SW 1271 (cell line): ENCODE results near the gene PSMB2.
"Not testable (repeated sequence)": the region's sequence is repeated elsewhere in the genome, so short reads cannot be mapped to it uniquely, and the experiment has no call there.

Source experiments
- DNase-seq, 2 experiments: peaks; one replicate each; lab custom pipeline; 2025; lab: John Stamatoyannopoulos, UW

The PSMB2 gene

DNA sequence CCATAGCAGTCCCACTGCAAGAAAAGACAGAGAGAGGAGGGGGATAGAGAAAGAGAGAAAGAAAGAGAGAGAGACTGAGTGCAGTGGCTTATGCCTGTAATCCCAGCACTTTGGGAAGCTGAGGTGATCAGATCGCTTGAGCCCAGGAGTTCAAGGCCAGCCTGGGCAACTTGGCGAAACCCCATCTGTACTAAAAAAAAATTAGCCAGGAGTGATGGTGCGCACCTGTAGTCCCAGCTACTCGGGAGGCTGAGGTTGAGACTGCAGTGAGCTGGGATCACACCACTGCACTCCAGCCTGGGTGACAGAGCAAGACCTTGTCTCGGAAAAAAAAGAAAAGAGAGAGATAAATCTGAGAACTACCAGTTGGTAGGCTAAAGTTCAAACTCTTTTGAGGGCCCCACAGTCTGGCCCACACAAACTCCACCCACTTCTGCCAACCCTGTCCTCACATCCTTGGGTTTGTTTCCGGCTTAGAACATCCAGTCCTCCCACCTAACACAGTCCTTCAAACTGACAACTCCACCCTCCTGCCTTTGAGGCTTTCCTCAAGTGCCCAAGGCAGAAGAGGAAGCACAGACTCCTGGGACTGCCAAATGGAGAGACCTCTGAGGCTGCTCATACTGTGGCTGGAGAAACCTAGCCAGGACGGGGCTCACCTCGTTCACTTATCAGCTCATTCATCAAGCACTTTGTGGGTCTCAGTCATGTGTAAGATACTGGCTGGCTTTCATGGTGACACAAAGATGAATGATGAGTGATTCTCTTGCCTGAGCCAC is 48.1 kb downstream of the PSMB2 start:
- DNase-seq = no peak

DNA sequence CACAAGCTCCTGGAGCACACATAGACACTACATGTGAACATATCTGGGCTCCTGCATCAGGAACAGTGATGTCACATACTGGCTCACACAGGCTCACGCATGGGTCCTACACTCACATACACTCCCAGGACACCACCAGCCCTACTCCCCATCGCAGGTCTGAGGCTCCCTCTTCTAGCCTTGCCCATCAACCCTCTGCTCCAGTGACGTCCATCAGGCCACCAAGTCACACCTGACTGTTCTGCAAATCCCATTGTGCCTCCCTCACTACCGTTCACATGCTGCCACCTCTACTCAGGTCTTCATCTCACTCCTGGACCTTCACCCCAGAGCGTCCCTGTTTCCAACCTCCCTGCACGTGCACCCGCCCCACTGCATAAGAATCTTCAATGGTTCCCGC is 50.1 kb downstream of the PSMB2 start:
- no peak for DNase-seq

DNA sequence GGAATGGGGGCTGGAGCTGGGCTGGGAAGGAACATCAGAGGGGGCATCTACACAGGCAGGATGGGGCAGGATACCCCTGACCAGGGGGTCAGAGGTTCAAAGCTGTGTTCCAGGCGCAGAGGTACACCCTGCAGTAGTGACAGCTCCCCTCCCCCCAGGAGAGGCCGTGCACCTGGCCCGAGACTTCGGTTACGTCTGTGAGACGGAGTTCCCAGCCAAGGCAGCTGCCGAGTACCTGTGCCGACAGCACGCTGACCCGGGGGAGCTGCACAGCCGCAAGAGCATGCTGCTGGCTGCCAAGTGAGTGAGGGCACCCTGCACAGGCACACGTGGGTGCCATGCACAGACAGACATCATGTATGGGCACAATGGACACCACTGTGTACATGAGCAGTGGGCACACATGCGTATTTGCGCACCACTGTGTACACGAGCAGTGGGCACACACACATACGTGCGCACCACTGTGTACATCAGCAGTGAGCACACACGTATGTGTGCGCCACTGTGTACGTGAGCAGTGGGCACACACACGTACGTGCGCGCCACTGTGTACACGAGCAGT is 50.8 kb downstream of the PSMB2 start:
- DNase-seq = no peak

DNA sequence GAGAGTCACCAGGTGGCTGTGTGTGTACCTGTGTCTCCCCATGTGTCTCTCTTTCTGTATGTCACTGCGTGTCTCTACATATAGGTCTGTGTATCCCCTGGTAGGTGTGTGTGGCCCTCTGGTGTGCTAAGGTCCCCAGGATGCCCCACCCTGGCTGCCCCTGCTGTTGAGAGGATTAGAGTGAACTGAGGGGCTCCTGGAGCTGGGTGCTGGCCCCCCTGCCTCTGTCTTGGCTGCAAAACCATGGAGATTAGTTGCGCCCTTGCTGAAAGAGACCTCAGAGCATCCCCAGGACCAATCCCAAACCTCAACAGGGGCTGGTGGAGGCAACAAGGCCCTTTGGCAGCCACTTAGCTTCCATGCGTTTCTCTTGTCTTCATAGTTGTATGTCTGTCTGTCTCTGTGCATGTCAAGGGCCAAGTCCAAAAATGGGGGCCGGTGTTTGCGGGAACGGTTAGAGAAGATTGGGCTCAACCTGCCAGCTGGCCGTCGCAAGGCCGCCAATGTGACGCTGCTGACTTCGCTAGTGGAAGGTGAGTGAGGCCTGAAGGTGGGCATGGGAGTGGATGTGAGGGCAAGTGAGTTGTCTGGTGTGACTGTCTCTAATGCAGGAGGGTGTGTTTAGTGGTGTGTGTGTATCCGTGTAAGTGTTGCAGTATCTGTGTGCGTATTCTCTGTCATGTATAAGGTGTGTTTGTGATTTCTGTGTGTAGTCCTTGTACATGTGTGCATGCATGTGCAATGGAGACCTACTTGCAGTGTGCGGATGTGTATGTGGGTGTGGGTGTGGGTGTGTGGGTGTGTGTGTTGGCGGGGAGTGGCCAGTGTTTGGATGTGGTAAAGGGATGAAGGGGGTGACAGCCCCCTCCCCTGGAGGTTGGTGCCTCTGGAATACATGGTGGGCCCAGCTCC is 51.6 kb downstream of the PSMB2 start:
- no peak for DNase-seq

DNA sequence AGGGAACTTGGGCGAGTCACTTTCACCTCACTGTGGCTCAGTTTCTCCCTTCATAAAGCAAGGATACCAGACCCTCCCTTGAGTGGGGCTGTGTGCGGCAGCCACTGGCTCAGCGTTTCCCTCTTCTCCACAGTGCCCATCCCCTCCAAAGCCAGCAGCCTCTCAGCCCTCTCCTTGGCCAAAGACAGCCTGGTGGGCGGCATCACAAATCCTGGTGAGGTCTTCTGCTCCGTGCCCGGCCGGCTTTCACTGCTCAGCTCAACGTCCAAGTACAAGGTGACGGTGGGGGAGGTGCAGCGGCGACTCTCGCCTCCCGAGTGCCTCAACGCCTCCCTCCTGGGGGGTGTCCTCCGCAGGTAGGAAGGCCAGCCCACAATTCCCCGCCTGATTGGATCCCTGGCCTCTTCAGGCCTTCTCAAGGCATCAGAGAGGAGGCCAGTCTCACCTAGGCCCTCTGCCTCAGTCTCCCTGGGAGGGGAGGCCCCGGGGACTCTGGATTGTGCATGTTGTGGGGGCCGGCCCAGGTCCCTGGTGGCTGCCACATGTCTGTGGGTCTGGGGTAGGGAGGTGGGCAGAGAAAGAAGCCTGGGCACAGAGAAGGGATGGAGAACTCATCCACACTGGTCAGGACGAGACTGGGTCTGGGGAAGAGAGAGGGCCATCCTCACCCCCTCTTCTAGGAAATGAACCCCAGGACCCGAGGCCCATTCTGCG is 53.0 kb downstream of the PSMB2 start:
- no peak for DNase-seq

DNA sequence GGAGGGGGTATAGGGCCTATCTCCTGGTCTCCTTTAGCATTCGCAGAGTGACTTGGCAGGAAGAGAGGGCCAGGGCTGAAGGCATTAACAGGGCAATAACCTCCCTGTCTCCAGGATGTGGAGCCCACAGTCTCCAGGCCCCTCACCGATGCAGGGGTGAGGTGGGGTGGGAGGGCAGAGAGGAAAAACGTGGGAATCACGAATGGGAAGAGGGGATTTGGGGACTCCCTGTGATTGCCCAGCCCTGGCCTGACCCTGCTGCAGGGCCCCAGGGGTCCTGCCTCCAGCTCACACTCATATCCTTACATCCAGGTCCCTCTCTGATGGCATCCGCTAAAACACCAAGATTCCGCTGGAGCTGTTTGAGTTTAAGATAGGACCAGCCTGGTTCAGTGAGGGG is 53.6 kb downstream of the PSMB2 start:
- no peak for DNase-seq

DNA sequence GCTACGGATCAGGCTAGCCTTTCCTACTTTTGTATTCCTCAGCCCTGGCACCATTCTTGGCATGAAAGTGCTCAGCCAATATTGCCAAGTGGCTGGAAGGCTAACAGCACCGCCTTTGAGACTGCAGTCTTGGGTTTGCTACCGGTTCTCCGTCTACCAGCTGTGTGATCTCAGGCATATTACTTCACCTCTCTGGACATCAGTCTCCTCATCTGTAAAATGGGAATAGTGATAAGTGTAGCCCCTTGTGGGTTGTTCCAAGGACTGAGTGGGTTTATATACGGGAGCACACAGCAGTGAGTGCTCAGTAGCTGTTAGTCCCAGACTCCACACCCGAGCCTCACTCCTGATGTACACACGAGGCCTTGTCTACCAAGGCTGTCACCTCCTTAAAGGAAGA is 54.5 kb downstream of the PSMB2 start:
- no peak for DNase-seq

DNA sequence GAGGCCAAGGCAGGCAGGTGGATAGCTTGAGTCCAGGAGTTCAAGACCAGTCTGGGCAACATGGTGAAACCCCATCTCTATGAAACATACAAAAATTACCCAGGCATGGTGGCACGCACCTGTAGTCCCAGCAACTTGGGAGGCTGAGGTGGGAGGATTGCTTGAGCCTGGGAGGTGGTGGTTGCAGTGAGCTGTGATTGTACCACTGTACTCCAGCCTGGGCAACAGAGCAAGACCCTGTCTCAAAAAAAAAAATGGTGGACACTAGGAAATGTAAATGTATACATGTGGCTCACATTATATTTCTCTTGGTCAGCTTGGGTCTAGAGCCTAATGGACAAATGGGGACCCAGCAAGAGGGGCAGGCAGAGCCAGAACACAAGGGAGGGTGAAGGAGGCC is 55.5 kb downstream of the PSMB2 start:
- not testable (repeated sequence) for DNase-seq

DNA sequence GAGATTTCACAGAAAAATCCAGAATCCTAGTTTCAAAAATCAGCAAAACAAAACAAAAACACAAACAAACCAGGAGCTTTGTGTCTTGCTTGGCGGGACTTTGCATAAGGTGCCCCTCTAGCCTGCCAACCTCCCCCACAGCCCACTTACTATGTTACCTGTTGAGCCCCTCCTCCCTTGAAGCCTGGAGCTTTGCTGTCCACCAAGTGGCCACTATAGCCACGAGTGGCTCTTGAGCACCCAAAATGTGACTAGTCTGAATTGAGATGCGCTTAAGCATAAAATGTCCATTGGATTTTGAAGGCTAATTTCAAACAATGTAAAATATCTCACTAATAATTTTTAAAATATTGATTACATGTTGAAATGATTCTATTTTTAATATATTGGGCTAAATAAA is 56.0 kb downstream of the PSMB2 start:
- no peak for DNase-seq

DNA sequence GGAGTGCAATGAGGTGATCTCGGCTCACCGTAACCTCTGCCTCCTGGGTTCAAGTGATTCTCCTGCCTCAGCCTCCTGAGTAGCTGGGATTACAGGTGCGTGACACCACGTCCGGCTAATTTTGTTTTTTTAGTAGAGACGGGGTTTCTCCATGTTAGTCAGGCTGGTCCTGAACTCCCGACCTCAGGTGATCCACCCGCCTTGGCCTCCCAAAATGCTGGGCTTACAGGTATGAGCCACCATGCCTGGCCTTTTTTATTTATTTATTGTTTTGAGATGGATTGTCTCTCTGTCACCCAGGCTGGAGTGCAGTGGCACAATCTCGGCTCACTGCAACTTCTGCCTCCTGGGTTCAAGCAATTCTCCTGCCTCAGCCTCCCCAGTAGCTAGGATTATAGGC is 59.7 kb downstream of the PSMB2 start:
- DNase-seq = not testable (repeated sequence)

DNA sequence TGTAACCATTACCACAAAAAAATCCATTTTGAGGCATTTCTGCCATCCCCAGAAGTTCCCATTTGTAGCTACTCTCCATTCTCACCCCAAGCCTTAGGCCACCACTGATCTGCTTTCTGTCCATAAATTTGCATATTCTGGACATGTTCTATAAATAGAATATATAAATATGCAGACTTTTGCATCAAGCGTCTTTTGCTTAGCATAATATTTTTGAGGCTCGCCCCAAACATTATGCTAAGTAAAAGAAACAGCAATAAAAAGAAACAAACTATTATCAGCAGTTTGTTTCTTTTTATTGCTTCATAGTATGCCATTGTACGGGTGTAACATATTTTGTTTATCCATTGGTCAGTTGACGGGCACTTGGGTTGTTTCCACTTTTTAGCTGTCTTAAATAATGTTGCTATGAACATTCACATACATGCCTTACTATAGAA is 60.4 kb downstream of the PSMB2 start:
- DNase-seq = no peak

DNA sequence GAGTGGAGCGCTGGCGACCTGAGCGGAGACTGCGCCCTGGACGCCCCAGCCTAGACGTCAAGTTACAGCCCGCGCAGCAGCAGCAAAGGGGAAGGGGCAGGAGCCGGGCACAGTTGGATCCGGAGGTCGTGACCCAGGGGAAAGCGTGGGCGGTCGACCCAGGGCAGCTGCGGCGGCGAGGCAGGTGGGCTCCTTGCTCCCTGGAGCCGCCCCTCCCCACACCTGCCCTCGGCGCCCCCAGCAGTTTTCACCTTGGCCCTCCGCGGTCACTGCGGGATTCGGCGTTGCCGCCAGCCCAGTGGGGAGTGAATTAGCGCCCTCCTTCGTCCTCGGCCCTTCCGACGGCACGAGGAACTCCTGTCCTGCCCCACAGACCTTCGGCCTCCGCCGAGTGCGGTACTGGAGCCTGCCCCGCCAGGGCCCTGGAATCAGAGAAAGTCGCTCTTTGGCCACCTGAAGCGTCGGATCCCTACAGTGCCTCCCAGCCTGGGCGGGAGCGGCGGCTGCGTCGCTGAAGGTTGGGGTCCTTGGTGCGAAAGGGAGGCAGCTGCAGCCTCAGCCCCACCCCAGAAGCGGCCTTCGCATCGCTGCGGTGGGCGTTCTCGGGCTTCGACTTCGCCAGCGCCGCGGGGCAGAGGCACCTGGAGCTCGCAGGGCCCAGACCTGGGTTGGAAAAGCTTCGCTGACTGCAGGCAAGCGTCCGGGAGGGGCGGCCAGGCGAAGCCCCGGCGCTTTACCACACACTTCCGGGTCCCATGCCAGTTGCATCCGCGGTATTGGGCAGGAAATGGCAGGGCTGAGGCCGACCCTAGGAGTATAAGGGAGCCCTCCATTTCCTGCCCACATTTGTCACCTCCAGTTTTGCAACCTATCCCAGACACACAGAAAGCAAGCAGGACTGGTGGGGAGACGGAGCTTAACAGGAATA is 64.0 kb downstream of the PSMB2 start:
- DNase-seq = no peak

DNA sequence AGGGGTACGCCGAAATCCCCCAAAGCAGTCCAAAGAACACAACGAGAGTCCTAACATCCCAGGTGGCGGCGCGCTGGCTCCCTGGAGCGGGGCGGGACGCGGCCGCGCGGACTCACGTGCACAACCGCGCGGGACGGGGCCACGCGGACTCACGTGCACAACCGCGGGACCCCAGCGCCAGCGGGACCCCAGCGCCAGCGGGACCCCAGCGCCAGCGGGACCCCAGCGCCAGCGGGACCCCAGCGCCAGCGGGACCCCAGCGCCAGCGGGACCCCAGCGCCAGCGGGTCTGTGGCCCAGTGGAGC is 64.6 kb downstream of the PSMB2 start:
- DNase-seq = not testable (repeated sequence)

DNA sequence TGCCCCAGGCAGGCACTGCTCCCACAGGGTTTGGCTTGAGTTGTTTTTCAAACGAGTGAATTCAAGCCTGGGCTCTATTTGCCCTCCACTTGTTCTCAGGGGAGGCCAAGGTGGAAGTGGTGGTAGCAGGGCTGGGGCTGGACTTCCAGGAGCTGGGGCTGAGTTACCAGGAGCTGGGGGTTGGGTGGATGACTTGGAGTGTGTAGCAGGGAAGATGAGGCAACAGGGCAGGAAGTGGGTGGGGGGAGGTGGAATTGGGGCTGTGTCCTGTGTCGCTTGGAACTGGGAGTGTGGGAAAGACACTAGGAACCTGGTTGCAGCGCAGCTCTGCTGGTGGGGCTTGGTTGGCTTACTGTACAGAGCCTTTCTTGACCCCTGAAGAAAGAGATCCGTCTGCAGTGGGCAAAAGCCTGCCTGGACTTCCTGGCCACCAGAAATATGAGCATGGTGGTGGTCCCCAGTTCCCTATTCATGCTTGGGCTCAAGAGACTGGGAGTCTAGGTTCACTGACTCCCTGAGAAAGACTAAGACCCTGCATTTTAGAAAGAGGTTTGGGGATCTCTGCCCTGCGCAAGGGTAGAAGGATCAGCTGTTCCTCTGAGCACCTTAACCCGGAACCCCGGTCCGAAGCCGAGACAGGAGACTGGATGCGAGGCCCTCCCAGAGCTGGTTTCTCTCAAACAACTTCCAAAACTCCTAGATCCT is 65.1 kb downstream of the PSMB2 start:
- DNase-seq = no peak

DNA sequence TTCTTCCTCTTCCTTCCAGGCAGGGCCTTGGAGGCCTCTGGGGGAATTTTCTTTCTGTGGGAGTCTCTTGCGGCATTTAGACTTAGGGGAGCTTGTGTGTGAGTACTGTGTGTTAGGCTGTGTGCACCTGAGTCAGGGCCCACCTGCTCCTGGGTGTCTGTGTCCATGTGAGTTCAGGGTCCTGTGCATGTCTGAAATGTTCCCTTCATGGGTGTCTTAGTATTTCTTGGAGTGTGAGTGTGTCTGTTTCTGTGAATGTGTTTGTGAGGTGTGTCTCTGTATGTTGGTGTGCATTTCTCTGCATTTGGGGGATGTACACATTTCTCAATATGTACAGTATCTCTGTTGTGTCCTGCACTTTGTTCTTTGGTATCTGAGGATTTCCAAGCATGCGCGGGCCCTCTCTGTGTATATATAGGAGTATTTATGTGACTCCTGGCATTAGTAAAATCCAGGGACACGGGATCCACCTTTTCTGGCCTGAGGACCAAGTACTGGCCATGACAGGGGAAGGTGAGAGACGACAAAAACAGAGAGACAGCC is 65.8 kb downstream of the PSMB2 start:
- no peak for DNase-seq

DNA sequence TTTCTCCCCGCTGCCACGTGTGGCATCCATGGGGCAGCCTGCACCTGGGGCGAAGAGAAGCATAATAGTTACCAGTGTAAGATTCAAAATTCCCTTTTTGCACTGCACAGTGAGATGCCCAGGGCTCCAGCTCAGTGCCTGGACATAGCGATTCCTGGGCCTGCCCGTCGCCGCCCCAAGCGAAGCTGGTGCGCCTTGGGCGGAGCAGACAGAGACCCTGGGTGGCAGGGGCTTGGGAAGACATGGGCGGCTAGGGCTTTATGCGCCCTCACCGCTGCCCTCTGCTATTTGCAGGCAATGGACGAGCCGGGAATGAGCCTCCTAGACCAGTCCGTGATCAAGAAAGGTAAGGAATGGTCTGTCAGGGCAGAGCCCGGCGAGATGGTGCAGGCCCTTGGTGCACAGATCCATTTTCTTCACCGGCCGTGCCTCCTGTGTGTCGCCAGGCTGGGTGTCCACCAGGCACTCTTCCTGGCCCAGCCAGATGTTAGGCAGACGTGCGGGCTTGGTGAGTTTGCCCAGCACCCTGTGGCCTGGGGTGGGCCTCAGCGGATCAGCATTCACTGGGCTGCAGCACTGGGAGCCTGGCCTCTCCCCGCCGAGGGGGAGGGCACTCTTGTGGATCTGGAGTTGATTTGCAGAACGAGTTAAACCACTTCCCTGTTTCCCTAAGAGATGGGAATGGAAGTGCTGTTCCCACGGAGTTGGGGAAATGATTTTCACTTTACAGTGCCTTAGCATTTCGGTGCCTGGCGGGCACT is 66.5 kb downstream of the PSMB2 start:
- no peak for DNase-seq

DNA sequence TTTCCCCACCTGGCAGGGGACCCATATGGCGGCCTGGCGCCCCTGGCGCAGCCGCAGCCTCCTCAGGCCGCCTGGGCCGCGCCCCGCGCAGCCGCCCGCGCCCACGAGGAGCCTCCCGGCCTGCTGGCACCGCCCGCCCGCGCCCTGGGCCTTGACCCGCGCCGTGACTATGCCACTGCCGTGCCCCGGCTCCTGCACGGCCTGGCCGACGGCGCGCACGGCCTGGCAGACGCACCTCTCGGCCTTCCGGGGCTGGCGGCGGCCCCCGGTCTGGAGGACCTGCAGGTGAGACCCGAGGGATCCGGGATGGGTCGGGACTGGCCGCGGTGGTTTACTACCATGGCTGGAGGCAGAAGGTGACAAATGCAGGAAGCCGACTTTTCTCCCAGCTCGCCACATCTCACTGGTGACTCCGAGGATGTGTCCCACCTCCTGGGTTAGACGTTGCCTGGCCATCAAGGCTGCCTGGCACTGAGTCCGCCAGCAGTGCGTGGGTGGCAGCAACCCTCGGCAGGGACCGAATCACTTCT is 67.1 kb downstream of the PSMB2 start:
- DNase-seq = no peak

DNA sequence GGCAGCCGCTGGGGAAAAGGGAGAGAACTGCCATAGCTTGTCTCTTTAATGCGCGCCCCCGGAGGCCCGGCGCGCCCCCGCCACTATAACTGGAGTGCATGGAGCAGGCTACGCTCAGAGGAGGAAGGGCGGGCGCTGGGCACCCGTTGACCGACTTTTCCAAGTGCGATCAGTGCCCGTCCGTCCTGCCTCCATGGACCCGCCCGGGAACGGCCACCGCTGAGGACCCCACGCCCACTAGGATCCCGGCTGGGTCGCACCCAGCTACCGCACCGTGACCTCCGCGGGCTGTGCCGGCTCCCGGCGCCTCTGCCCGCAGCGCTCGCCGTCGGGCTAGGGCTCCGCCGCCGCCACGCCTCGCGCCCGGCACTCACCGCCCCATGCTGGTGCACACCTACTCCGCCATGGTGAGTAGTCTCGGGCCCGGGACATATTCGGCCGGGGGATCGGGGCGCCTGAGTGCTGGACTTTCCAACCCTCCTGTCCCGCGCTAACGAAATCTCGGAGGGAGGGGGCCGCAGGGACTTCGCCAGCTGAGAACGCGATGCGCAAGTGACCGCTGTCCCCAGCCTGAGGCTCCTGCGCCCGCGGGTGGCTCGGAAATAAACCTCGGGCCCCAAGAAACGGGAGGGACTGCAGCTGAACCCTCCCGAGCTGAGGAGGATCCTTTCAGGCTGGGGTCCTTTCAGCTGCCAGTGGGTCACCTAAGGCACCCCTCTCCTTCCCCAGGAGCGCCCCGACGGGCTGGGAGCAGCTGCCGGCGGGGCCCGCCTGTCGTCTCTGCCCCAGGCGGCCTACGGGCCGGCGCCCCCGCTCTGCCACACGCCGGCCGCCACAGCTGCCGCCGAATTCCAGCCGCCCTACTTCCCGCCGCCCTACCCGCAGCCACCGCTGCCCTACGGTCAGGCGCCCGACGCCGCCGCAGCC is 67.9 kb downstream of the PSMB2 start, which contains the start of gene TFAP2E:
Gene TFAP2E (plus strand): TSS at position 117 of the 927 bp plus-strand sequence. CDS start 264 bp downstream, at position 381.
- DNase-seq = no peak
